Upper lobe of left lung (tissue), 4 donors: ENCODE results near the gene COL3A1.

Source experiments
- POLR2AphosphoS5 ChIP-seq, 2 donors: sonication (generic); formaldehyde crosslinking; IDR thresholded peaks; one replicate each; pipeline ENCODE4 v1.5.1; 2017; ENCODE audit warnings: antibody characterized with exemption in 2 of 2
- TF ChIP-seq, protein P1 (sequence below), 6 experiments: fragments of 450-650 bp in 4 of 6; fragments of 200-600 bp in 2 of 6; sonication (generic) in 2 of 6; IDR thresholded peaks; one replicate each; pipeline ENCODE4 v1.5.1; 2016 to 2019; ENCODE audit warnings: antibody characterized with exemption in 6 of 6

DNA sequence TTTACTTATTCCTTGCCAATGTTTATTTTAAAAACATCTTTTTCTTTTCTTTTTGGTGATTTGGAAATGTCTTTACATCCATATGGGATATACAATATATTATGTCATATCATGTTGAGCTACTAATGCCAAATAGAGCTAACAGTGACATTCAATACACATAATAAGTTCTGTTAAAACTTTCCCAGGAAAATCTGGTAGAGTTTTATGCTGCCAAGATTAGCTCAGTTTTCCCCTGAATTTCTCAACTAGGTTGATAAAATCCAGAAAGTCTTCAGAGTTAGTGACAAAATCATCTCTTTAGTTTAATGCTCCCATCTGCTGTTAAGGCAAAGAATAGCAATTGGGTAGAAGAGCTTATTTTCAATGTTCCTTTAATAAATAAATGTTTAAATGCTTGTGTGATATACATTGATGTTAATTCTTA, 9.9 kb downstream of the COL3A1 start:
- TF ChIP-seq, protein P1, sequence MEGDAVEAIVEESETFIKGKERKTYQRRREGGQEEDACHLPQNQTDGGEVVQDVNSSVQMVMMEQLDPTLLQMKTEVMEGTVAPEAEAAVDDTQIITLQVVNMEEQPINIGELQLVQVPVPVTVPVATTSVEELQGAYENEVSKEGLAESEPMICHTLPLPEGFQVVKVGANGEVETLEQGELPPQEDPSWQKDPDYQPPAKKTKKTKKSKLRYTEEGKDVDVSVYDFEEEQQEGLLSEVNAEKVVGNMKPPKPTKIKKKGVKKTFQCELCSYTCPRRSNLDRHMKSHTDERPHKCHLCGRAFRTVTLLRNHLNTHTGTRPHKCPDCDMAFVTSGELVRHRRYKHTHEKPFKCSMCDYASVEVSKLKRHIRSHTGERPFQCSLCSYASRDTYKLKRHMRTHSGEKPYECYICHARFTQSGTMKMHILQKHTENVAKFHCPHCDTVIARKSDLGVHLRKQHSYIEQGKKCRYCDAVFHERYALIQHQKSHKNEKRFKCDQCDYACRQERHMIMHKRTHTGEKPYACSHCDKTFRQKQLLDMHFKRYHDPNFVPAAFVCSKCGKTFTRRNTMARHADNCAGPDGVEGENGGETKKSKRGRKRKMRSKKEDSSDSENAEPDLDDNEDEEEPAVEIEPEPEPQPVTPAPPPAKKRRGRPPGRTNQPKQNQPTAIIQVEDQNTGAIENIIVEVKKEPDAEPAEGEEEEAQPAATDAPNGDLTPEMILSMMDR (IDR thresholded peaks at IDR 0.05), result peak in 1 of 6 experiments; percentile 5
- TF ChIP-seq POLR2AphosphoS5 (IDR thresholded peaks at IDR 0.05), result no peak
